GM10266 (cell line): ENCODE measurements around the gene TLE1.
"Not testable (repeated sequence)": the region's sequence is repeated elsewhere in the genome, so short reads cannot be mapped to it uniquely, and the experiment has no call there.

Experiments used
- DNase-seq: peaks from one replicate; pipeline ENCODE4 v3.0.0; 2012; ENCODE audit errors: extremely low spot score
- CTCF ChIP-seq: IDR thresholded peaks from 2 replicates; pipeline ENCODE4 v1.5.1; 2012; ENCODE audit warnings: mild to moderate bottlenecking, low read depth; ENCODE audit not compliant: control insufficient read depth, insufficient read depth; ENCODE audit errors: missing control alignments

Gene TLE1

GRCh38 chr9:81693671-81694378, 4.5 kb upstream of the TLE1 start:
- DNase-seq: no peak
- no peak for TF ChIP-seq CTCF

GRCh38 chr9:81690251-81690851, 1.0 kb upstream of the TLE1 start:
- TF ChIP-seq CTCF: no peak
- DNase-seq: no peak

- not testable (repeated sequence) for DNase-seq
Observed at GRCh38 chr9:81689093-81689342, 329 bp downstream of the TLE1 start.

- DNase-seq: not testable (repeated sequence)
Observed at GRCh38 chr9:81688262-81689092, 870 bp downstream of the TLE1 start.

- DNase-seq: no peak
- no peak for TF ChIP-seq CTCF
Observed at GRCh38 chr9:81687521-81688261, 1.7 kb downstream of the TLE1 start.

- DNase-seq: no peak
- peak; percentile 17 for TF ChIP-seq CTCF
Observed at GRCh38 chr9:81686614-81687520, 2.5 kb downstream of the TLE1 start.

- no peak for TF ChIP-seq CTCF
- no peak for DNase-seq
Observed at GRCh38 chr9:81685763-81686613, 3.4 kb downstream of the TLE1 start.
